Activated T-helper 2 cell treated with anti-CD3 and anti-CD28 coated beads, Interferon-gamma antibody, Interleukin-2, Interleukin-4, amounts not matched to agents 10 μg/mL and 5 μg/mL and 100 μg/mL, durations not matched to agents 14 hours and 24 hours and 36 hours (primary cell): ENCODE measurements around the gene FOXL3. TPM values are rescaled to one million over a fixed set of nuclear protein-coding genes. Genes with fewer than 3 reads are reported as not detected.

ENCODE experiments used
- DNase-seq: peaks from one replicate; pipeline ENCODE4 v3.0.0; 2021; ENCODE audit warnings: low spot score
- H3K27ac Mint-ChIP-seq: one replicate; pipeline ENCODE4 v1.8.0; 2021; ENCODE audit warnings: mixed read lengths
- H3K27me3 Mint-ChIP-seq: one replicate; pipeline ENCODE4 v1.8.0; 2021; ENCODE audit warnings: low read depth, mixed read lengths
- H3K36me3 Mint-ChIP-seq: one replicate; pipeline ENCODE4 v1.8.0; 2021; ENCODE audit warnings: low read depth, mixed read lengths
- H3K4me1 Mint-ChIP-seq: one replicate; pipeline ENCODE4 v1.8.0; 2021; ENCODE audit warnings: low read depth, mixed read lengths
- H3K4me3 Mint-ChIP-seq: one replicate; pipeline ENCODE4 v1.8.0; 2021; ENCODE audit warnings: low read depth, mild to moderate bottlenecking, moderate library complexity, mixed read lengths
- H3K9me3 Mint-ChIP-seq: one replicate; pipeline ENCODE4 v1.8.0; 2021; ENCODE audit warnings: mixed read lengths
- intact Hi-C: fragments of 100-400 bp; cut with micrococcal nuclease; formaldehyde crosslinking; loops from one replicate; pipeline ENCODE4 v1.15.1; 2023
- total RNA-seq: library from RNA; stranded (reverse); gene quantifications from 2 replicates; pipeline ENCODE4 v1.2.3, GENCODE V29; 2022

The FOXL3 gene
- total RNA-seq, 1 donor from 2014 or later: not detected

GRCh38 chr7:323410-323809 lies 33.4 kb downstream of the FOXL3 start:
- Mint-ChIP-seq H3K4me1 (no peaks in the 10 kb centered on the region), H3K27me3 (peaks cover 2% of the 10 kb centered on the region), H3K9me3 (no peaks in the 10 kb centered on the region), H3K36me3 (no peaks in the 10 kb centered on the region), H3K4me3 (no peak overlapping the region), H3K27ac (no peak overlapping the region)
- DNase-seq: no peak
- intact Hi-C loops: loop anchor here (2.0 to 5.0 kb wide), 2 partner anchors 314 to 549 kb away; no protein-coding TSS in a partner anchor

GRCh38 chr7:324011-324410 lies 34.0 kb downstream of the FOXL3 start:
- no peaks in the 10 kb centered on the region for H3K36me3 Mint-ChIP-seq
- H3K4me1 Mint-ChIP-seq: no peaks in the 10 kb centered on the region
- DNase-seq: no peak
- H3K27ac Mint-ChIP-seq: no peak overlapping the region
- intact Hi-C loops: loop anchor here (5.0 kb wide), 1 partner anchor 313 kb away; no protein-coding TSS in a partner anchor
- H3K9me3 Mint-ChIP-seq: no peaks in the 10 kb centered on the region
- no peak overlapping the region for H3K4me3 Mint-ChIP-seq
- H3K27me3 Mint-ChIP-seq: peaks cover 2% of the 10 kb centered on the region

GRCh38 chr7:325051-325798 lies 35.3 kb downstream of the FOXL3 start:
- intact Hi-C loops: no loop called here
- H3K36me3 Mint-ChIP-seq: no peaks in the 10 kb centered on the region
- peaks cover 2% of the 10 kb centered on the region for H3K27me3 Mint-ChIP-seq
- H3K4me3 Mint-ChIP-seq: no peak overlapping the region
- H3K27ac Mint-ChIP-seq: no peak overlapping the region
- H3K4me1 Mint-ChIP-seq: no peaks in the 10 kb centered on the region
- H3K9me3 Mint-ChIP-seq: no peaks in the 10 kb centered on the region
- DNase-seq: no peak

- H3K4me3 Mint-ChIP-seq: no peak overlapping the region
- intact Hi-C loops: no loop called here
- no peaks in the 10 kb centered on the region for H3K9me3 Mint-ChIP-seq
- no peaks in the 10 kb centered on the region for H3K36me3 Mint-ChIP-seq
- no peak overlapping the region for H3K27ac Mint-ChIP-seq
- H3K4me1 Mint-ChIP-seq: no peaks in the 10 kb centered on the region
- peaks cover 2% of the 10 kb centered on the region for H3K27me3 Mint-ChIP-seq
- DNase-seq: no peak
Measured at GRCh38 chr7:325811-326210, 35.8 kb downstream of the FOXL3 start.

- Mint-ChIP-seq H3K36me3 (no peaks in the 10 kb centered on the region), H3K27me3 (peaks cover 6% of the 10 kb centered on the region), H3K9me3 (no peaks in the 10 kb centered on the region), H3K27ac (no peak overlapping the region), H3K4me3 (no peak overlapping the region), H3K4me1 (no peaks in the 10 kb centered on the region)
- no peak for DNase-seq
- intact Hi-C loops: no loop called here
Measured at GRCh38 chr7:326273-326672, 36.3 kb downstream of the FOXL3 start.

- Mint-ChIP-seq H3K27me3 (peaks cover 6% of the 10 kb centered on the region), H3K9me3 (no peaks in the 10 kb centered on the region), H3K36me3 (no peaks in the 10 kb centered on the region), H3K27ac (no peak overlapping the region), H3K4me1 (no peaks in the 10 kb centered on the region), H3K4me3 (no peak overlapping the region)
- intact Hi-C loops: no loop called here
- no peak for DNase-seq
Measured at GRCh38 chr7:326809-327232, 36.9 kb downstream of the FOXL3 start.

- Mint-ChIP-seq H3K4me3 (no peak overlapping the region), H3K36me3 (no peaks in the 10 kb centered on the region), H3K27me3 (peaks cover 6% of the 10 kb centered on the region), H3K27ac (no peak overlapping the region), H3K4me1 (no peaks in the 10 kb centered on the region), H3K9me3 (no peaks in the 10 kb centered on the region)
- DNase-seq: no peak
- intact Hi-C loops: no loop called here
Measured at GRCh38 chr7:327233-327931, 37.4 kb downstream of the FOXL3 start.

GRCh38 chr7:327991-328702 lies 38.2 kb downstream of the FOXL3 start:
- no peak overlapping the region for H3K4me3 Mint-ChIP-seq
- peaks cover 6% of the 10 kb centered on the region for H3K27me3 Mint-ChIP-seq
- DNase-seq: no peak
- H3K36me3 Mint-ChIP-seq: no peaks in the 10 kb centered on the region
- H3K4me1 Mint-ChIP-seq: no peaks in the 10 kb centered on the region
- no peaks in the 10 kb centered on the region for H3K9me3 Mint-ChIP-seq
- intact Hi-C loops: no loop called here
- no peak overlapping the region for H3K27ac Mint-ChIP-seq

GRCh38 chr7:329691-330281 lies 39.8 kb downstream of the FOXL3 start:
- DNase-seq: no peak
- Mint-ChIP-seq H3K36me3 (no peaks in the 10 kb centered on the region), H3K27me3 (peaks cover 4% of the 10 kb centered on the region), H3K4me3 (no peak overlapping the region), H3K27ac (no peak overlapping the region), H3K4me1 (no peaks in the 10 kb centered on the region), H3K9me3 (peaks cover 10% of the 10 kb centered on the region)
- intact Hi-C loops: no loop called here

- no peak overlapping the region for H3K4me3 Mint-ChIP-seq
- H3K36me3 Mint-ChIP-seq: no peaks in the 10 kb centered on the region
- no peak overlapping the region for H3K27ac Mint-ChIP-seq
- no peak for DNase-seq
- no peaks in the 10 kb centered on the region for H3K4me1 Mint-ChIP-seq
- intact Hi-C loops: no loop called here
- H3K9me3 Mint-ChIP-seq: peaks cover 15% of the 10 kb centered on the region
- peaks cover 4% of the 10 kb centered on the region for H3K27me3 Mint-ChIP-seq
Measured at GRCh38 chr7:330511-331230, 40.7 kb downstream of the FOXL3 start.

- Mint-ChIP-seq H3K4me1 (no peaks in the 10 kb centered on the region), H3K4me3 (no peak overlapping the region), H3K27me3 (peaks cover 4% of the 10 kb centered on the region), H3K9me3 (peaks cover 15% of the 10 kb centered on the region), H3K27ac (no peak overlapping the region), H3K36me3 (no peaks in the 10 kb centered on the region)
- intact Hi-C loops: no loop called here
- no peak for DNase-seq
Measured at GRCh38 chr7:332020-332517, 42.1 kb downstream of the FOXL3 start.
